Neural cell (in vitro differentiated cells): ENCODE measurements around the gene KMT2B. TPM values are rescaled to one million over a fixed set of nuclear protein-coding genes. Genes with fewer than 3 reads are reported as not detected.

Experiments
- H2AFZ ChIP-seq: fragments of 200-600, 300-800 bp; sonication (generic), shearing (Covaris generic); 2 replicates; pipeline ENCODE4 v1.6.0; 2014; ENCODE audit warnings: low read depth, mild to moderate bottlenecking, antibody characterized with exemption, low read length, moderate library complexity
- H3F3A ChIP-seq: fragments of 200-600 bp; shearing (Covaris generic); 2 replicates; pipeline ENCODE4 v1.6.1; 2016; ENCODE audit warnings: mild to moderate bottlenecking, moderate library complexity, mixed read lengths, antibody characterized with exemption, low read length; ENCODE audit not compliant: insufficient read depth, poor library complexity, severe bottlenecking
- H3K27ac ChIP-seq: fragments of 200-600, 300-800 bp; sonication (generic), shearing (Covaris generic); 2 replicates; pipeline ENCODE4 v1.5.1; 2014; ENCODE audit warnings: mild to moderate bottlenecking, low read length, moderate library complexity
- H3K27me3 ChIP-seq: fragments of 300-800, 200-600 bp; sonication (generic), shearing (Covaris generic); 2 replicates; pipeline ENCODE4 v1.6.0; 2014; ENCODE audit warnings: mild to moderate bottlenecking, low read depth, low read length, moderate library complexity; ENCODE audit not compliant: insufficient read depth
- H3K36me3 ChIP-seq: fragments of 300-800, 200-600 bp; sonication (generic), shearing (Covaris generic); 2 replicates; pipeline ENCODE4 v1.5.1; 2014; ENCODE audit warnings: mild to moderate bottlenecking, antibody characterized with exemption, low read length, moderate library complexity; ENCODE audit not compliant: insufficient read depth
- H3K4me2 ChIP-seq: fragments of 300-800, 200-600 bp; sonication (generic), shearing (Covaris generic); 2 replicates; pipeline ENCODE4 v1.6.0; 2014; ENCODE audit warnings: mild to moderate bottlenecking, low read length
- H3K4me3 ChIP-seq: fragments of 300-800, 200-600 bp; sonication (generic), shearing (Covaris generic); 2 replicates; pipeline ENCODE4 v1.5.1; 2014; ENCODE audit warnings: mild to moderate bottlenecking, low read length, moderate library complexity
- H3K79me2 ChIP-seq: fragments of 200-600 bp; shearing (Covaris generic); replicated peaks from 2 replicates; pipeline ENCODE4 v1.6.0; 2014; ENCODE audit warnings: mild to moderate bottlenecking, low read length, moderate library complexity; ENCODE audit not compliant: insufficient read depth
- H3K9ac ChIP-seq: fragments of 300-800, 200-600 bp; sonication (generic), shearing (Covaris generic); 2 replicates; pipeline ENCODE4 v1.6.1; 2016; ENCODE audit warnings: mild to moderate bottlenecking, low read length, mixed read lengths
- H3K9me2 ChIP-seq: fragments of 200-600 bp; shearing (Covaris generic); 2 replicates; pipeline ENCODE4 v1.6.1; 2016; ENCODE audit warnings: mild to moderate bottlenecking, low read length, mixed read lengths; ENCODE audit not compliant: insufficient read depth
- H3K9me3 ChIP-seq: fragments of 200-600, 300-800 bp; sonication (generic), shearing (Covaris generic); 2 replicates; pipeline ENCODE4 v1.6.1; 2016; ENCODE audit warnings: mild to moderate bottlenecking, mixed run types, low read length, moderate library complexity, mixed read lengths
- H4K20me1 ChIP-seq: fragments of 200-600 bp; shearing (Covaris generic); 2 replicates; pipeline ENCODE4 v1.6.1; 2016; ENCODE audit warnings: mild to moderate bottlenecking, mixed run types; ENCODE audit not compliant: insufficient read depth
- EP300 ChIP-seq: fragments of 450-650 bp; conservative IDR thresholded peaks from 2 replicates; pipeline ENCODE4 v1.6.1; 2014; ENCODE audit warnings: antibody characterized with exemption, mild to moderate bottlenecking, moderate library complexity; ENCODE audit not compliant: poor library complexity, severe bottlenecking
- EZH2 ChIP-seq: fragments of 200-600, 300-800 bp; shearing (Covaris generic), sonication (generic); IDR thresholded peaks from 2 replicates; pipeline ENCODE4 v1.6.1; 2014; ENCODE audit warnings: antibody characterized with exemption, low read length, borderline replicate concordance, mild to moderate bottlenecking; ENCODE audit not compliant: insufficient read depth, poor library complexity, severe bottlenecking
- MXI1 ChIP-seq: fragments of 450-650 bp; conservative IDR thresholded peaks from 2 replicates; pipeline ENCODE4 v1.6.1; 2014; ENCODE audit warnings: antibody characterized with exemption, mild to moderate bottlenecking; ENCODE audit not compliant: poor library complexity, severe bottlenecking
- POLR2AphosphoS5 ChIP-seq: IDR thresholded peaks from 2 replicates; pipeline ENCODE4 v1.6.1; 2012
- RAD21 ChIP-seq: fragments of 450-650 bp; conservative IDR thresholded peaks from 2 replicates; pipeline ENCODE4 v1.6.1; 2014; ENCODE audit warnings: antibody characterized with exemption, mild to moderate bottlenecking, moderate library complexity
- SMC3 ChIP-seq: fragments of 450-650 bp; conservative IDR thresholded peaks from 2 replicates; pipeline ENCODE4 v1.6.1; 2014; ENCODE audit warnings: antibody characterized with exemption, mild to moderate bottlenecking, moderate library complexity; ENCODE audit not compliant: poor library complexity
- TAF1 ChIP-seq: IDR thresholded peaks from 2 replicates; pipeline ENCODE4 v1.6.1; 2012; ENCODE audit warnings: low read depth
- polyA plus RNA-seq: library from polyadenylated mRNA; depleted of rRNA; stranded (reverse); fragments of >200 nt; gene quantifications from 2 replicates; pipeline ENCODE4 v1.2.3, GENCODE V29; 2014
- TF ChIP-seq, protein P1 (sequence below): IDR thresholded peaks from 2 replicates; pipeline ENCODE4 v1.6.1; 2012; ENCODE audit warnings: borderline replicate concordance
- TF ChIP-seq, protein P2 (sequence below): fragments of 450-650 bp; IDR thresholded peaks from 2 replicates; pipeline ENCODE4 v1.5.1; 2014; ENCODE audit warnings: antibody characterized with exemption, mild to moderate bottlenecking, moderate library complexity; ENCODE audit not compliant: poor library complexity, severe bottlenecking

KMT2B gene
- polyA plus RNA-seq, 1 donor from 2014 or later = 15.8 TPM

DNA sequence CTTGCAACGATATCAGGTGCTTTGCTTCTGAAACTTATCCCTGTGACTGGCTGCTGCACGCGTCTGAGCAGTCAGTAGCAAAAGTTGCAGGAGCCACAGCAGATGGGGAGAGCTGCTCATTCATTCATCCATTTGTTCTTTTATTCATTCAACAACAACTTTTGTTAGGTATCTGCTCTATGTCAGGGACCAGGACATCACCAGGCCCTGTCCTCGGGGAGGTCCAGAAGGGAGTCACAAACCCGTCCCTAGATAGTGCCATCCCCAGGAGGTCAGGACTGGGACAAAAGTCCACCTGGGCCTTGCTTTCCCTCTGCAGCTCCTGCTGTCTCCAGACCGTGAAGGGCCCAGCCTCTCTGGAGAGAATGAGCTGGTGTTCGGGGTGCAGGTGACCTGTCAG lies 60.2 kb downstream of the KMT2B start:
- H3K9ac ChIP-seq = peak overlapping the region; percentile 93
- TF ChIP-seq TAF1 (no peak), EP300 (no peak), POLR2AphosphoS5 (no peak), RAD21 (no peak), EZH2 (no peak)
- TF ChIP-seq, protein P1, sequence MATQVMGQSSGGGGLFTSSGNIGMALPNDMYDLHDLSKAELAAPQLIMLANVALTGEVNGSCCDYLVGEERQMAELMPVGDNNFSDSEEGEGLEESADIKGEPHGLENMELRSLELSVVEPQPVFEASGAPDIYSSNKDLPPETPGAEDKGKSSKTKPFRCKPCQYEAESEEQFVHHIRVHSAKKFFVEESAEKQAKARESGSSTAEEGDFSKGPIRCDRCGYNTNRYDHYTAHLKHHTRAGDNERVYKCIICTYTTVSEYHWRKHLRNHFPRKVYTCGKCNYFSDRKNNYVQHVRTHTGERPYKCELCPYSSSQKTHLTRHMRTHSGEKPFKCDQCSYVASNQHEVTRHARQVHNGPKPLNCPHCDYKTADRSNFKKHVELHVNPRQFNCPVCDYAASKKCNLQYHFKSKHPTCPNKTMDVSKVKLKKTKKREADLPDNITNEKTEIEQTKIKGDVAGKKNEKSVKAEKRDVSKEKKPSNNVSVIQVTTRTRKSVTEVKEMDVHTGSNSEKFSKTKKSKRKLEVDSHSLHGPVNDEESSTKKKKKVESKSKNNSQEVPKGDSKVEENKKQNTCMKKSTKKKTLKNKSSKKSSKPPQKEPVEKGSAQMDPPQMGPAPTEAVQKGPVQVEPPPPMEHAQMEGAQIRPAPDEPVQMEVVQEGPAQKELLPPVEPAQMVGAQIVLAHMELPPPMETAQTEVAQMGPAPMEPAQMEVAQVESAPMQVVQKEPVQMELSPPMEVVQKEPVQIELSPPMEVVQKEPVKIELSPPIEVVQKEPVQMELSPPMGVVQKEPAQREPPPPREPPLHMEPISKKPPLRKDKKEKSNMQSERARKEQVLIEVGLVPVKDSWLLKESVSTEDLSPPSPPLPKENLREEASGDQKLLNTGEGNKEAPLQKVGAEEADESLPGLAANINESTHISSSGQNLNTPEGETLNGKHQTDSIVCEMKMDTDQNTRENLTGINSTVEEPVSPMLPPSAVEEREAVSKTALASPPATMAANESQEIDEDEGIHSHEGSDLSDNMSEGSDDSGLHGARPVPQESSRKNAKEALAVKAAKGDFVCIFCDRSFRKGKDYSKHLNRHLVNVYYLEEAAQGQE = no peak
- no peaks in the 10 kb centered on the region for H4K20me1 ChIP-seq
- no peak overlapping the region for H3K27ac ChIP-seq
- H3K27me3 ChIP-seq = no peaks in the 10 kb centered on the region
- no peaks in the 10 kb centered on the region for H3K36me3 ChIP-seq
- H3K4me3 ChIP-seq = peak overlapping the region; percentile 86
- peaks cover 25% of the 10 kb centered on the region for H3K79me2 ChIP-seq
- peak overlapping the region; percentile 99 for H3K4me2 ChIP-seq
- H3K9me2 ChIP-seq = no peaks in the 10 kb centered on the region
- H3K9me3 ChIP-seq = no peaks in the 10 kb centered on the region
- H2AFZ ChIP-seq = no peak overlapping the region
- H3F3A ChIP-seq = no peaks in the 10 kb centered on the region

DNA sequence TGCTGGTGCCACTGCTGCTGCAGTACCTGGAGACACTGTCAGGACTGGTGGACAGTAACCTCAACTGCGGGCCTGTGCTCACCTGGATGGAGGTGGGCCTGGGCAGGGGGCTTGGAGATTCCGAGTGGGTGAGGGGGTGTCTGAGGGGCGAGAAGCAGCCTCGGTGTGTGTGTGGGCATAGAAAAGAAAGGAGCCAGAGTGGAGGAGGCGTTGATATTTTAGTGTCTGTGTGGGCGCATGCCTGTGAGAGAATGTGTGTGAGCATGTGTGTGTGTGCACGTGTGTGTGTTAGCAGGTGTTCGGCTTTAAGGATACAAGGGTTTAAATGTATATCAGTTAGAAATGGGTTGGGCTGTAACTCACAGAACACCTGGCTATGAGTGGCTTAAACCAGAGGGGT lies 61.2 kb downstream of the KMT2B start:
- no peaks in the 10 kb centered on the region for H4K20me1 ChIP-seq
- H3K4me2 ChIP-seq = no peak overlapping the region
- no peak overlapping the region for H2AFZ ChIP-seq
- H3K9ac ChIP-seq = no peak overlapping the region
- H3K27me3 ChIP-seq = no peaks in the 10 kb centered on the region
- peaks cover 25% of the 10 kb centered on the region for H3K79me2 ChIP-seq
- H3K27ac ChIP-seq = no peak overlapping the region
- no peaks in the 10 kb centered on the region for H3K9me2 ChIP-seq
- H3F3A ChIP-seq = no peaks in the 10 kb centered on the region
- no peak for TF ChIP-seq SMC3
- TF ChIP-seq EZH2 = no peak
- TF ChIP-seq POLR2AphosphoS5 = no peak
- TF ChIP-seq RAD21 = no peak
- TF ChIP-seq EP300 = no peak
- TF ChIP-seq, protein P2, sequence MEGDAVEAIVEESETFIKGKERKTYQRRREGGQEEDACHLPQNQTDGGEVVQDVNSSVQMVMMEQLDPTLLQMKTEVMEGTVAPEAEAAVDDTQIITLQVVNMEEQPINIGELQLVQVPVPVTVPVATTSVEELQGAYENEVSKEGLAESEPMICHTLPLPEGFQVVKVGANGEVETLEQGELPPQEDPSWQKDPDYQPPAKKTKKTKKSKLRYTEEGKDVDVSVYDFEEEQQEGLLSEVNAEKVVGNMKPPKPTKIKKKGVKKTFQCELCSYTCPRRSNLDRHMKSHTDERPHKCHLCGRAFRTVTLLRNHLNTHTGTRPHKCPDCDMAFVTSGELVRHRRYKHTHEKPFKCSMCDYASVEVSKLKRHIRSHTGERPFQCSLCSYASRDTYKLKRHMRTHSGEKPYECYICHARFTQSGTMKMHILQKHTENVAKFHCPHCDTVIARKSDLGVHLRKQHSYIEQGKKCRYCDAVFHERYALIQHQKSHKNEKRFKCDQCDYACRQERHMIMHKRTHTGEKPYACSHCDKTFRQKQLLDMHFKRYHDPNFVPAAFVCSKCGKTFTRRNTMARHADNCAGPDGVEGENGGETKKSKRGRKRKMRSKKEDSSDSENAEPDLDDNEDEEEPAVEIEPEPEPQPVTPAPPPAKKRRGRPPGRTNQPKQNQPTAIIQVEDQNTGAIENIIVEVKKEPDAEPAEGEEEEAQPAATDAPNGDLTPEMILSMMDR = no peak
- TF ChIP-seq, protein P1 = no peak
- no peak for TF ChIP-seq MXI1
- no peak for TF ChIP-seq TAF1
- no peaks in the 10 kb centered on the region for H3K9me3 ChIP-seq
- H3K36me3 ChIP-seq = no peaks in the 10 kb centered on the region
- H3K4me3 ChIP-seq = peak overlapping the region; percentile 86
